ENCODE measurements around the gene IQSEC1.

The IQSEC1 gene

GRCh38 chr3:13028010-13028821, 45.0 kb downstream of the IQSEC1 start:
- Histone ChIP-seq H3K9ac (ENCODE audit: low read depth, low read length) (no peak overlapping the region), H3K36me3 (ENCODE audit: insufficient read depth, low read length) (no peaks in the 10 kb centered on the region), H3K4me2 (ENCODE audit: low read length) (no peak overlapping the region), H3K4me1 (ENCODE audit: control insufficient read depth, insufficient read depth, low read length) (peaks cover 13% of the 10 kb centered on the region), H3K4me3 (ENCODE audit: low read length) (no peak overlapping the region), H3K9me3 (replicated peaks; ENCODE audit: low read length) (no peaks in the 10 kb centered on the region), H3K27me3 (ENCODE audit: control insufficient read depth, insufficient read depth, low read length) (peaks cover 13% of the 10 kb centered on the region)

GRCh38 chr3:13027154-13027553, 46.1 kb downstream of the IQSEC1 start:
- Histone ChIP-seq H3K9ac (ENCODE audit: low read depth, low read length) (no peak overlapping the region), H3K4me2 (ENCODE audit: low read length) (no peak overlapping the region), H3K4me1 (ENCODE audit: control insufficient read depth, insufficient read depth, low read length) (peaks cover 23% of the 10 kb centered on the region), H3K27me3 (ENCODE audit: control insufficient read depth, insufficient read depth, low read length) (peaks cover 13% of the 10 kb centered on the region), H3K36me3 (ENCODE audit: insufficient read depth, low read length) (no peaks in the 10 kb centered on the region), H3K4me3 (ENCODE audit: low read length) (no peak overlapping the region), H3K9me3 (replicated peaks; ENCODE audit: low read length) (no peaks in the 10 kb centered on the region)

- Histone ChIP-seq H3K9me3 (replicated peaks; ENCODE audit: low read length) (no peaks in the 10 kb centered on the region), H3K4me2 (ENCODE audit: low read length) (no peak overlapping the region), H3K4me3 (ENCODE audit: low read length) (no peak overlapping the region), H3K4me1 (ENCODE audit: control insufficient read depth, insufficient read depth, low read length) (peaks cover 29% of the 10 kb centered on the region), H3K9ac (ENCODE audit: low read depth, low read length) (no peak overlapping the region), H3K36me3 (ENCODE audit: insufficient read depth, low read length) (no peaks in the 10 kb centered on the region), H3K27me3 (ENCODE audit: control insufficient read depth, insufficient read depth, low read length) (peaks cover 14% of the 10 kb centered on the region)
Measured at GRCh38 chr3:13026534-13026933, 46.7 kb downstream of the IQSEC1 start.

- H3K4me2 ChIP-seq (ENCODE audit: low read length), result no peak overlapping the region
- no peak overlapping the region for H3K4me3 ChIP-seq (ENCODE audit: low read length)
- H3K36me3 ChIP-seq (ENCODE audit: insufficient read depth, low read length), result no peaks in the 10 kb centered on the region
- peaks cover 13% of the 10 kb centered on the region for H3K27me3 ChIP-seq (ENCODE audit: control insufficient read depth, insufficient read depth, low read length)
- no peak overlapping the region for H3K9ac ChIP-seq (ENCODE audit: low read depth, low read length)
- peaks cover 35% of the 10 kb centered on the region for H3K4me1 ChIP-seq (ENCODE audit: control insufficient read depth, insufficient read depth, low read length)
- no peaks in the 10 kb centered on the region for H3K9me3 ChIP-seq (replicated peaks; ENCODE audit: low read length)
Measured at GRCh38 chr3:13025778-13026518, 47.3 kb downstream of the IQSEC1 start.

GRCh38 chr3:13025090-13025489, 48.1 kb downstream of the IQSEC1 start:
- H3K36me3 ChIP-seq (ENCODE audit: insufficient read depth, low read length), result no peaks in the 10 kb centered on the region
- H3K4me1 ChIP-seq (ENCODE audit: control insufficient read depth, insufficient read depth, low read length), result peaks cover 39% of the 10 kb centered on the region
- no peak overlapping the region for H3K9ac ChIP-seq (ENCODE audit: low read depth, low read length)
- H3K27me3 ChIP-seq (ENCODE audit: control insufficient read depth, insufficient read depth, low read length), result peaks cover 13% of the 10 kb centered on the region
- no peak overlapping the region for H3K4me2 ChIP-seq (ENCODE audit: low read length)
- H3K4me3 ChIP-seq (ENCODE audit: low read length), result no peak overlapping the region
- no peaks in the 10 kb centered on the region for H3K9me3 ChIP-seq (replicated peaks; ENCODE audit: low read length)

- H3K4me3 ChIP-seq (ENCODE audit: low read length), result no peak overlapping the region
- peaks cover 42% of the 10 kb centered on the region for H3K4me1 ChIP-seq (ENCODE audit: control insufficient read depth, insufficient read depth, low read length)
- no peaks in the 10 kb centered on the region for H3K9me3 ChIP-seq (replicated peaks; ENCODE audit: low read length)
- no peaks in the 10 kb centered on the region for H3K36me3 ChIP-seq (ENCODE audit: insufficient read depth, low read length)
- no peak overlapping the region for H3K4me2 ChIP-seq (ENCODE audit: low read length)
- no peak overlapping the region for H3K9ac ChIP-seq (ENCODE audit: low read depth, low read length)
- H3K27me3 ChIP-seq (ENCODE audit: control insufficient read depth, insufficient read depth, low read length), result peaks cover 13% of the 10 kb centered on the region
Measured at GRCh38 chr3:13024765-13025065, 48.5 kb downstream of the IQSEC1 start.

- H3K4me1 ChIP-seq (ENCODE audit: control insufficient read depth, insufficient read depth, low read length), result peaks cover 47% of the 10 kb centered on the region
- H3K4me2 ChIP-seq (ENCODE audit: low read length), result no peak overlapping the region
- H3K9ac ChIP-seq (ENCODE audit: low read depth, low read length), result no peak overlapping the region
- no peak overlapping the region for H3K4me3 ChIP-seq (ENCODE audit: low read length)
- no peaks in the 10 kb centered on the region for H3K9me3 ChIP-seq (replicated peaks; ENCODE audit: low read length)
- H3K36me3 ChIP-seq (ENCODE audit: insufficient read depth, low read length), result no peaks in the 10 kb centered on the region
- H3K27me3 ChIP-seq (ENCODE audit: control insufficient read depth, insufficient read depth, low read length), result peaks cover 13% of the 10 kb centered on the region
Measured at GRCh38 chr3:13023971-13024764, 49.1 kb downstream of the IQSEC1 start.

- peaks cover 19% of the 10 kb centered on the region for H3K27me3 ChIP-seq (ENCODE audit: control insufficient read depth, insufficient read depth, low read length)
- no peaks in the 10 kb centered on the region for H3K36me3 ChIP-seq (ENCODE audit: insufficient read depth, low read length)
- H3K4me2 ChIP-seq (ENCODE audit: low read length), result no peak overlapping the region
- H3K9ac ChIP-seq (ENCODE audit: low read depth, low read length), result no peak overlapping the region
- H3K4me3 ChIP-seq (ENCODE audit: low read length), result no peak overlapping the region
- H3K4me1 ChIP-seq (ENCODE audit: control insufficient read depth, insufficient read depth, low read length), result peaks cover 55% of the 10 kb centered on the region
- H3K9me3 ChIP-seq (replicated peaks; ENCODE audit: low read length), result no peaks in the 10 kb centered on the region
Measured at GRCh38 chr3:13023235-13023970, 49.8 kb downstream of the IQSEC1 start.

- H3K27me3 ChIP-seq (ENCODE audit: control insufficient read depth, insufficient read depth, low read length), result peaks cover 19% of the 10 kb centered on the region
- H3K4me1 ChIP-seq (ENCODE audit: control insufficient read depth, insufficient read depth, low read length), result peaks cover 63% of the 10 kb centered on the region
- no peaks in the 10 kb centered on the region for H3K36me3 ChIP-seq (ENCODE audit: insufficient read depth, low read length)
- no peak overlapping the region for H3K4me3 ChIP-seq (ENCODE audit: low read length)
- H3K9ac ChIP-seq (ENCODE audit: low read depth, low read length), result no peak overlapping the region
- peak overlapping the region; percentile 72 for H3K4me2 ChIP-seq (ENCODE audit: low read length)
- H3K9me3 ChIP-seq (replicated peaks; ENCODE audit: low read length), result no peaks in the 10 kb centered on the region
Measured at GRCh38 chr3:13022348-13023234, 50.6 kb downstream of the IQSEC1 start.
